ENCODE measurements around the gene MAST2. TPM values are rescaled to one million over a fixed set of nuclear protein-coding genes. Genes with fewer than 3 reads are reported as not detected.
"Not testable (repeated sequence)": the region's sequence is repeated elsewhere in the genome, so short reads cannot be mapped to it uniquely, and the experiment has no call there.

MAST2 gene
- total and polyA plus RNA-seq, 2 of the 13 experiments (the other 11 are each of a cell fraction or from before 2014, with no cell fraction given), result 15.3 to 23.0 TPM

GRCh38 chr1:46057215-46057614, 253.8 kb downstream of the MAST2 start:
- H3K27ac ChIP-seq (ENCODE audit: extremely low read length, insufficient read depth, low read length); intact Hi-C loops (cut with micrococcal nuclease; ENCODE audit: unreplicated experiment); BruUV-seq (replicated peaks); H3K4me3 ChIP-seq (replicated peaks in 1 of 3; ENCODE audit: insufficient read depth in 1 of 3, low read depth in 2 of 3, low read length in 3 of 3); H3K4me1 ChIP-seq (ENCODE audit: insufficient read depth, low read length); H2AFZ ChIP-seq (ENCODE audit: low read length); H3K9me3 ChIP-seq (ENCODE audit: low read length); DNase-seq (ENCODE audit: low spot score); H3K79me2 ChIP-seq (ENCODE audit: insufficient read depth, low read length); ATAC-seq; POLR2A ChIA-PET; H3K4me2 ChIP-seq (ENCODE audit: low read depth, low read length); H4K20me1 ChIP-seq (ENCODE audit: insufficient read depth, low read length); CTCF ChIA-PET (ENCODE audit: low intra/inter-chr PET ratio, low total read pairs); H3K36me3 ChIP-seq (replicated peaks in 1 of 2; ENCODE audit: control insufficient read depth in 1 of 2, insufficient read depth in 2 of 2, low read length in 2 of 2); FAIRE-seq; H3K27me3 ChIP-seq (ENCODE audit: control insufficient read depth in 1 of 2, insufficient read depth in 2 of 2, low read length in 2 of 2); H3K9ac ChIP-seq (ENCODE audit: insufficient read depth, low read depth, low read length); in situ Hi-C loops (cut with HindIII; ENCODE audit: extremely low pct_ligation_motif_present, low pct_unique_long_range_greater_than_20kb): not testable (repeated sequence)
- 82% methylated on average over 4 of the region's 4 CpGs for WGBS (ENCODE audit: low lambda C conversion rate)

GRCh38 chr1:46057781-46058180, 254.4 kb downstream of the MAST2 start:
- Histone ChIP-seq H4K20me1 (ENCODE audit: insufficient read depth, low read length) (no peaks in the 10 kb centered on the region), H3K4me3 (replicated peaks in 1 of 3; ENCODE audit: insufficient read depth in 1 of 3, low read depth in 2 of 3, low read length in 3 of 3) (no peak overlapping the region), H3K4me2 (ENCODE audit: low read depth, low read length) (no peak overlapping the region), H3K9ac (ENCODE audit: insufficient read depth, low read depth, low read length) (no peak overlapping the region), H3K36me3 (replicated peaks in 1 of 2; ENCODE audit: control insufficient read depth in 1 of 2, insufficient read depth in 2 of 2, low read length in 2 of 2) (no peaks in the 10 kb centered on the region), H3K27ac (ENCODE audit: extremely low read length, insufficient read depth, low read length) (no peak overlapping the region), H3K27me3 (ENCODE audit: control insufficient read depth in 1 of 2, insufficient read depth in 2 of 2, low read length in 2 of 2) (no peaks in the 10 kb centered on the region; a peak in 1 of 5 replicates), H3K9me3 (ENCODE audit: low read length) (no peaks in the 10 kb centered on the region), H3K79me2 (ENCODE audit: insufficient read depth, low read length) (no peaks in the 10 kb centered on the region), H3K4me1 (ENCODE audit: insufficient read depth, low read length) (peaks cover 16% of the 10 kb centered on the region), H2AFZ (ENCODE audit: low read length) (no peak overlapping the region)
- no peak for FAIRE-seq
- 97% methylated on average over 1 of the region's 3 CpGs for WGBS (ENCODE audit: low lambda C conversion rate)
- no peak for DNase-seq (ENCODE audit: low spot score)
- ChIA-PET POLR2A (no interaction called here), CTCF (ENCODE audit: low intra/inter-chr PET ratio, low total read pairs) (no interaction called here)
- ATAC-seq, result no peak
- no TSS peak for BruUV-seq (replicated peaks)
- intact Hi-C loops (cut with micrococcal nuclease; ENCODE audit: unreplicated experiment) (no loop called here), in situ Hi-C loops (cut with HindIII; ENCODE audit: extremely low pct_ligation_motif_present, low pct_unique_long_range_greater_than_20kb) (no loop called here)
- no peak for TF ChIP-seq ZNF292 (CRISPR knock-in tag; IDR thresholded peaks at IDR 0.05; ENCODE audit: borderline replicate concordance, low read depth)
- no peak for TF ChIP-seq AKAP8 (CRISPR knock-in tag; IDR thresholded peaks at IDR 0.05)
- TF ChIP-seq ZNF382 (CRISPR knock-in tag; IDR thresholded peaks at IDR 0.05; ENCODE audit: borderline replicate concordance), result no peak
- no peak for TF ChIP-seq MLXIP (CRISPR knock-in tag; IDR thresholded peaks at IDR 0.05; ENCODE audit: borderline replicate concordance)
- TF ChIP-seq ZNF672 (CRISPR knock-in tag; IDR thresholded peaks at IDR 0.05), result no peak
- TF ChIP-seq KDM2A (CRISPR knock-in tag; IDR thresholded peaks at IDR 0.05; ENCODE audit: borderline replicate concordance, low read depth), result no peak
- no peak for TF ChIP-seq NR2F1 (CRISPR knock-in tag; IDR thresholded peaks at IDR 0.05)
- TF ChIP-seq ZNF276 (CRISPR knock-in tag; IDR thresholded peaks at IDR 0.05; ENCODE audit: low read depth), result no peak
- TF ChIP-seq ZNF451 (CRISPR knock-in tag; IDR thresholded peaks at IDR 0.05), result no peak
- TF ChIP-seq REST (IDR thresholded peaks at IDR 0.05; ENCODE audit: borderline replicate concordance in 1 of 2, low read depth in 1 of 2, low read length in 2 of 2), result no peak

Data from HepG2 (cell line).